Pancreas (tissue), 10 donors: ENCODE results near the gene GPR39. TPM values are rescaled to one million over a fixed set of nuclear protein-coding genes. Genes with fewer than 3 reads are reported as not detected.

Experiments
- ATAC-seq, 4 donors: fragments of 200-7000 bp; cut with Tn5 transposase; one replicate each; pipeline versions ENCODE4 v1.8.0 to v1.9.1; 2020; ENCODE audit warnings: mild to moderate bottlenecking in 4 of 4, moderate library complexity in 4 of 4
- DNase-seq, 6 donors: peaks; one replicate each; pipeline ENCODE4 v3.0.0-alpha.2; 2020
- FAIRE-seq: peaks from 2 replicates; lab custom pipeline; 2012; peaks lifted over from hg19 to GRCh38; lab: Jason Lieb, UNC
- H3K27ac ChIP-seq, 4 donors: fragments of 200-600 bp; sonication (generic); 1 replicate in 3 of 4; 2 replicates in 1 of 4; pipeline versions ENCODE4 v1.5.0 to v1.8.0; 2020
- H3K27me3 ChIP-seq, 4 donors: fragments of 200-600 bp; one replicate each; pipeline ENCODE4 v1.8.0; 2021
- H3K36me3 ChIP-seq, 3 donors: fragments of 200-600 bp; sonication (generic) in 1 of 3; one replicate each; pipeline versions ENCODE4 v1.5.0 to v1.8.0; 2020 to 2021
- H3K4me1 ChIP-seq, 3 donors: fragments of 200-600 bp; one replicate each; pipeline ENCODE4 v1.8.0; 2021
- H3K4me3 ChIP-seq, 4 donors: fragments of 200-600 bp; sonication (generic) in 2 of 4; one replicate each; pipeline versions ENCODE4 v1.5.0 to v1.8.0; 2020 to 2021
- H3K9me3 ChIP-seq, 4 donors: fragments of 200-600 bp; one replicate each; pipeline ENCODE4 v1.8.0; 2021
- WGBS, 2 donors: extraction: QIAGEN DNeasy Blood & Tissue Kit; methylation state at CpG; one replicate each; pipeline ENCODE4 v1.1.7; 2013; 5-methylcytosine and 5-hydroxymethylcytosine counted together
- intact Hi-C, 3 donors: fragments of 100-400 bp; cut with DNase I; formaldehyde crosslinking; loops; one replicate each; pipeline versions ENCODE4 v1.11.1 to v1.14.2; 2022
- polyA plus RNA-seq, 2 donors: library from polyadenylated mRNA; stranded (reverse); fragments of 200-250 nt; gene quantifications; one replicate each; pipeline ENCODE4 v1.2.3, GENCODE V29; 2013
- total RNA-seq, 6 donors: library from RNA; stranded (reverse); fragmentation: NEBNext Ultra II Directional in 4 of 6; extraction: Animal tissue kit (Norgen Biotek cat#: 25700) in 4 of 6; gene quantifications; one replicate each; pipeline versions ENCODE4 v1.2.1 to v1.2.4, GENCODE V29; 2021 to 2023
- TF ChIP-seq, protein P1 (sequence below), 4 donors: fragments of 200-600 bp; sonication (generic) in 3 of 4; IDR thresholded peaks; one replicate each; pipeline versions ENCODE4 v1.5.0 to v1.8.0; 2021; ENCODE audit warnings: antibody characterized with exemption in 4 of 4
- donor health status: healthy with polysubstance abuse.
- donor health status: DM: no; HTN: no; CAD: no; lungs with moderate emphysema.
- donor health status: DM: no; HTN: no; CAD: no.
- donor health status: control.
- donor health status: control.
- donor health status: Bipolar disorder and iron deficiency.
- donor health status: DM: yes; HTN: yes; CAD: no.
- donor health status: DM: no; HTN: no; CAD: no.
- donor health status: DM: no; HTN: no; CAD: no.
- donor health status: DM: yes; HTN: yes; CAD: no.

Gene GPR39
- total and polyA plus RNA-seq, 8 donors, result 2.3 to 8.1 (median 3.9) TPM

DNA sequence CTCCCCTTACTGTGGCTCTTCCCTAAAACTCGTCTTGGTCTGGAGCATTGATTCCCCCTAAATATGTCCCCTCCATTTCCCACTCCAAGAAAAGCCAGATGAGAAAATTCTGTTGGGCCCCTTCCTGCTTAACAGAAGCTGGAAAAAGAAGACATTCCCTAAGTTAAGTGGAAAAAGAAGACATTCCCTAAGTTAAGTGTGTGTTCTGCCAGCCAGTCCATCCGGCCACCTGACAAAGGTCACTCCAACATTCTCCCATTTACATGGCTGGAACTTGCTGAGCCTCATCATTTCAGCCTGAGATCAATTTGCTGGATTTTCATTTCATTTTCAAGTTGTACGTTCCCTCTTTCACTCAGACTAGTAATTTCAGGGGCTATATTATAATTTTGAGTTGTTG is 201.4 kb downstream of the GPR39 start:
- DNase-seq (no peak), FAIRE-seq (no peak), ATAC-seq (no peak)
- Histone ChIP-seq H3K4me3 (no peak overlapping the region), H3K9me3 (no peaks in the 10 kb centered on the region), H3K27me3 (no peaks in the 10 kb centered on the region), H3K4me1 (peaks cover 13 to 20% (median 17%) of the 10 kb centered on the region in 3 donors), H3K36me3 (no peaks in the 10 kb centered on the region), H3K27ac (no peak overlapping the region)
- 41 to 49% methylated on average over 3 of the region's 3 CpGs for WGBS, 2 donors
- TF ChIP-seq, protein P1, sequence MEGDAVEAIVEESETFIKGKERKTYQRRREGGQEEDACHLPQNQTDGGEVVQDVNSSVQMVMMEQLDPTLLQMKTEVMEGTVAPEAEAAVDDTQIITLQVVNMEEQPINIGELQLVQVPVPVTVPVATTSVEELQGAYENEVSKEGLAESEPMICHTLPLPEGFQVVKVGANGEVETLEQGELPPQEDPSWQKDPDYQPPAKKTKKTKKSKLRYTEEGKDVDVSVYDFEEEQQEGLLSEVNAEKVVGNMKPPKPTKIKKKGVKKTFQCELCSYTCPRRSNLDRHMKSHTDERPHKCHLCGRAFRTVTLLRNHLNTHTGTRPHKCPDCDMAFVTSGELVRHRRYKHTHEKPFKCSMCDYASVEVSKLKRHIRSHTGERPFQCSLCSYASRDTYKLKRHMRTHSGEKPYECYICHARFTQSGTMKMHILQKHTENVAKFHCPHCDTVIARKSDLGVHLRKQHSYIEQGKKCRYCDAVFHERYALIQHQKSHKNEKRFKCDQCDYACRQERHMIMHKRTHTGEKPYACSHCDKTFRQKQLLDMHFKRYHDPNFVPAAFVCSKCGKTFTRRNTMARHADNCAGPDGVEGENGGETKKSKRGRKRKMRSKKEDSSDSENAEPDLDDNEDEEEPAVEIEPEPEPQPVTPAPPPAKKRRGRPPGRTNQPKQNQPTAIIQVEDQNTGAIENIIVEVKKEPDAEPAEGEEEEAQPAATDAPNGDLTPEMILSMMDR (IDR thresholded peaks at IDR 0.05), result no peak
- intact Hi-C loops, result no loop called here

- TF ChIP-seq, protein P1 (IDR thresholded peaks at IDR 0.05), result no peak
- Histone ChIP-seq H3K36me3 (no peaks in the 10 kb centered on the region), H3K27me3 (no peaks in the 10 kb centered on the region), H3K9me3 (no peaks in the 10 kb centered on the region), H3K4me1 (peaks cover 13 to 23% (median 17%) of the 10 kb centered on the region in 3 donors), H3K27ac (no peak overlapping the region), H3K4me3 (no peak overlapping the region)
- WGBS, 2 donors, result 87 to 88% methylated on average over 7 of the region's 7 CpGs
- intact Hi-C loops, result no loop called here
- DNase-seq, result no peak
- ATAC-seq, result no peak
- no peak for FAIRE-seq
Observed at GRCh38 chr2:132618734-132619133, 202.1 kb downstream of the GPR39 start.

- intact Hi-C loops, result no loop called here
- TF ChIP-seq, protein P1 (IDR thresholded peaks at IDR 0.05), result no peak
- H3K4me1 ChIP-seq, result peaks cover 13 to 23% (median 17%) of the 10 kb centered on the region in 3 donors
- H3K27ac ChIP-seq, result peak overlapping the region; percentile 60 to 77 (median 68)
- H3K27me3 ChIP-seq, result no peaks in the 10 kb centered on the region
- 23 to 25% methylated on average over 2 of the region's 2 CpGs for WGBS, 2 donors
- peak in 1 of 6 donors; percentile 28 for DNase-seq
- H3K36me3 ChIP-seq, result no peaks in the 10 kb centered on the region
- H3K9me3 ChIP-seq, result no peaks in the 10 kb centered on the region
- ATAC-seq, result peak in 1 of 4 donors; percentile 4
- no peak for FAIRE-seq
- no peak overlapping the region for H3K4me3 ChIP-seq
Observed at GRCh38 chr2:132620115-132620514, 203.5 kb downstream of the GPR39 start.

DNA sequence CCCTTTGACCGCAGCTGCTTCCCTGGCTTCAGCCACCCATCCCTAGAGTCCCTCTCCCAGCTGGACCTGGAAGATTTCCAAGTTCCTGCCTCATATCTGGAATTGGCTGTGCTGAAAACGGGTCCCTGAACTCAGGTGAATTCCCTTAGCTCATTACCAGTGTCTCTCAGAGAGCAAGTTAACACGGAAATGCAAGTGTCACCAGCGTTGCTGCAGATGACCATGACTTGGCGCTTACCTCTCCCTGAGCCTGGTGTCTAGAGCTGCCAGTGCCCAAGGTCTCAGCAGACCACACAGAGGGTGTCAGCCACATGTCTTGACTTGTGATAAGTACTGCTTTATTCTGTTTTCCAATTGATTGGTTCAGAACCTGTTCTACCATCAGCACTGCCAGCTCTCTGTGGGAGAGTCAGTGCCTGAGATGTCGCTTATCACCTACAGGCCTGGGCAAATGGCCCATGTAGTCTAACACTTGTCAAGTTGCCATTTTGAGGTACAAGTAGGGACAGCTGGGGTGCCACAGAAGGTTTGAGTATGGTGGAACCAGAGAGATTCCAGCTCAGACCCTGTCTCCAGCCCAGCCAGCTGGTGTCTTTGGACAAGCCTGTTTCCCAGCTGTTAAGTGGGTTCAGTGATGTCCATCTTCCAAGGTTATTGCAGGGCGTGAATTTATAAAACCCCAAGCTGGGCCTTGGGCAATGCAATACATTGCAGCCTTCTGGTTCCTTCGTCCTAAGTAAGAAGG is 204.7 kb downstream of the GPR39 start:
- peak; percentile 91 to 94 (median 92) for ATAC-seq
- 15% methylated on average over 8 of the region's 8 CpGs for WGBS, 2 donors
- TF ChIP-seq, protein P1 (IDR thresholded peaks at IDR 0.05), result no peak
- Histone ChIP-seq H3K4me1 (peaks cover 13 to 23% (median 17%) of the 10 kb centered on the region in 3 donors), H3K9me3 (no peaks in the 10 kb centered on the region), H3K4me3 (peak overlapping the region in 2 of 4 donors; percentile 3 to 15), H3K27ac (peak overlapping the region; percentile 60 to 77 (median 68)), H3K36me3 (no peaks in the 10 kb centered on the region), H3K27me3 (no peaks in the 10 kb centered on the region)
- no peak for FAIRE-seq
- DNase-seq, result peak; percentile 58 to 90 (median 84)
- intact Hi-C loops, result no loop called here
